Caki2 (cell line): Measurements from ENCODE around the gene CTNND2. TPM values are rescaled to one million over a fixed set of nuclear protein-coding genes. Genes with fewer than 3 reads are reported as not detected.

Source experiments
- DNase-seq: peaks from one replicate; pipeline ENCODE4 v3.0.0-alpha.2; 2015; ENCODE audit warnings: low read depth
- in situ Hi-C: cut with HindIII; loops from 2 replicates; pipeline ENCODE4 v1.10.0; 2016; ENCODE audit warnings: low sequenced_read_pairs, low pct_unique_long_range_greater_than_20kb, mixed read lengths
- total RNA-seq: library from RNA; depleted of rRNA; stranded (reverse); fragments of >200 nt; shearing (Covaris generic); gene quantifications from 2 replicates; pipeline ENCODE4 v1.2.3, GENCODE V29; 2014; ENCODE audit warnings: low replicate concordance

The CTNND2 gene
- total RNA-seq, 1 experiment from 2014 or later, result not detected

DNA sequence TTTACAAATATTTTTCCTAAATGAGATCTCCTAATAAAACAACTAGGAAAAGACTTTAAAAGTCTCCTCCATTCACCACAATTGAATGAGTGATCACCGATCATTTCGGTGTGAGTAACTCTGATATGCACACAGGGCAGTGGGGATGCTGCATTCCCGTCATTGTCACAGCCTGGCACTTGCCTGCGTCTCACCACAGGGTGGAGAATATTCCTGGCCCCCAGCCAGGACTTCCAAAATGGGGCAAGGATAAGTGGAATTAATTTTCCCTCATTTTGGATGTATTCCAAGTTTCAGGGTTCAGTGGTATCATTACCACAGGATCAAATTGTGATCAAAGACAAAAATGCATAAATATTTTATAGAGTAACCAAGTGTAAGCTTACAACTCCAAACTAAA, 107.1 kb downstream of the CTNND2 start:
- DNase-seq, result no peak
- in situ Hi-C loops, result no loop called here

- in situ Hi-C loops, result no loop called here
Measured at GRCh38 chr5:11793396-11793795, 110.8 kb downstream of the CTNND2 start.

GRCh38 chr5:11792621-11793020, 111.6 kb downstream of the CTNND2 start:
- in situ Hi-C loops, result no loop called here
- DNase-seq, result no peak

More at GRCh38 chr5:11793396-11793795, 110.8 kb downstream of the CTNND2 start:
- DNase-seq, result no peak

DNA sequence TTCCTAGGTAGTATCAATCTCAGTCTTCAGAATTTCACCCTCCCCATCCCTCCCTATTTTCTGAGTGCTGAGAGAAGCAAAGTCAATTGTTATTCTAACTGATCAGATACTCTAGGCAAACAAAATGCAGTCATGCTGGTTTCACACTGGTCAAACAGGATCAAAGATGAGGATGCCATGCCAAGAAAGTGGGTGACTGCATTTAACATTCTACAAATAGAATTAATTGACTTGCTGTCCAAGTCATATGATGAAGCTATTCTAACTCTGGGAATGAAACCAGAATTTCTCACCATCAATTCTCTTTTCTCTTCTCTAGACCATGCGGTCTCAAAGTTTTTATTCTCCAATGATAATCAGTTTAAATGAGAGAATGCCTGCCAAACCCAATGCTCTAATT, 112.5 kb downstream of the CTNND2 start:
- in situ Hi-C loops, result no loop called here
- DNase-seq, result no peak

GRCh38 chr5:11790201-11790600, 114.0 kb downstream of the CTNND2 start:
- in situ Hi-C loops, result no loop called here

DNA sequence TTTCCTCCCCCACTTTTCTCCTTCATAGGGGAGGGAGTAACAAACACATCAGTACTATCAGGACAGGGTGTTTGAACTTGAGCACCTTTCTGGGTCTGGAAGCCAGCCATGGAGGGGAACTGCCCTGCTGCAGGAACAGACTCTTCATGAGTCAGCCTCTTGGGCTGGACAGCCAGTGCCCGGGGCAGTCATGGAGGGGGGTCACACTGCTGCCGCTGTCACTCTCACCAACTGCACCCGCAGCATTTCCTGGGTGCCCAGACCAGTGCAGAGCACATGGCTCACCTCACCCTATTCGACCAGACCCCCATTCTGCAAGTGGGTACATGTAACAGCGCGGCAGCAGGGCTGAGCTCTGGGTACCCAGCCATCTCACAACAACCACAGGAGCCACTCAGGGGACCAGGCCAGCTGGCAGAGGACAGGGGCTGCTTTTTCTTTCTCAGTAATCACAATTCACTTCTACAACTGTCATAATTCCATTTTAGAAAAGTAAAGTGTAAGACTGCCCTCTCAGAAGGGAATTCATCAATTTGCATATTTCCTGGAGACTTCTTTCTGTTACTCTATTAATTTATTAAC, 118.4 kb downstream of the CTNND2 start:
- in situ Hi-C loops, result no loop called here
- no peak for DNase-seq

More at GRCh38 chr5:11790201-11790600, 114.0 kb downstream of the CTNND2 start:
- no peak for DNase-seq

GRCh38 chr5:11780641-11781345, 123.5 kb downstream of the CTNND2 start:
- in situ Hi-C loops, result no loop called here

GRCh38 chr5:11777096-11777495, 127.2 kb downstream of the CTNND2 start:
- in situ Hi-C loops, result no loop called here
- DNase-seq, result no peak

More at GRCh38 chr5:11780641-11781345, 123.5 kb downstream of the CTNND2 start:
- no peak for DNase-seq

GRCh38 chr5:11770310-11770709, 133.9 kb downstream of the CTNND2 start:
- in situ Hi-C loops, result no loop called here
- DNase-seq, result no peak

DNA sequence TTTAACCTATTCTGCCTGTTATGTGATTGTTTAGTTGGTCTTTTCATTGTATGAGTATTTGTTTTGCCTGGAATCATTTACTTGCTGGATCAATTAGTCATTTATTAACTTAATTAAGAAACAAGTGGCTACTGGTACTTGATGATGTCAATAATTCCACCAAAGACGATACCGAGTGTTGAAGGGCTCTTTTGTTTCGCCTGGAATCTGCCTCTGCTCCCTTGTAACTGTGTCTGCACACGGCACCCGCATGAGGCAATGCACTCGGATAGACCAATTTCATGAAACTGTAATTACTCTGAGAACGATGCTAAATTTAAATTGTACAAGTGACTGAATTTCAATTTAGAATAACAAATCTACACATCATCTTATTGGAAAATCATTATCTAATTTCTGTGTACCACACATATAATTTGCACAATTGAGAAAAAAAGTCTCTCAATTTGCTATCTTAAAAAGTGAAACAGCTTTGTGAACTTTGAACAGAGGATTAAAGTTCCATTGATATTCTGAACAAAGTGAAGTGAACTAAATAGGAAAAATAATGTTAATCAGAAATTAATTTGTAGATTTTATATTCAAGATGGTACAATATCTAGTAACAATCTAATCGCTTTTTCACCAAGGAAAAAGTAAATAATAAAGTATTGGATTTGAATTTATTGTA, 143.2 kb downstream of the CTNND2 start:
- no peak for DNase-seq
- in situ Hi-C loops, result no loop called here

- in situ Hi-C loops, result no loop called here
- no peak for DNase-seq
Measured at GRCh38 chr5:11758321-11758720, 145.9 kb downstream of the CTNND2 start.

GRCh38 chr5:11757661-11758060, 146.6 kb downstream of the CTNND2 start:
- in situ Hi-C loops, result no loop called here

DNA sequence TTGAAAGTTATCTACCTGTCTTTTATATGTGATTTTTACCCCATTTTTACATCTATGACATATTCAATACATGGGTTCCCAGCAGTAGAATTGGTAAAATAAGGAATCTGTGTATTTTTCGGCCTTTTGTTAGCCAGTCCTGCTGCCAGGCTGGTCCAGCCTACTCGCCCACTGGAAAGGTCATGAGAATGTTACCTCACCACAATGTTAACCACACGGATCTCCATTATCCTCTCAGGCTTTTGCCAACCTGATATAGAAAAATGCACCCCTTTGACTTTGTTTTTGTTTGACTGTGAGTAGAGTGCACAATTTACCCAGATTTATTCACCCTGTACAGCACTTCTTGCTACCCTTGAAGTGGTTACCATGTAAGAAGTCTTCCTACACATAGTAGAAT, 167.2 kb downstream of the CTNND2 start:
- DNase-seq, result no peak
- in situ Hi-C loops, result no loop called here

More at GRCh38 chr5:11757661-11758060, 146.6 kb downstream of the CTNND2 start:
- no peak for DNase-seq

- no peak for DNase-seq
- in situ Hi-C loops, result no loop called here
Measured at GRCh38 chr5:11734369-11734768, 169.9 kb downstream of the CTNND2 start.

- in situ Hi-C loops, result no loop called here
- no peak for DNase-seq
Measured at GRCh38 chr5:11733840-11734192, 170.4 kb downstream of the CTNND2 start.

GRCh38 chr5:11733185-11733839, 170.9 kb downstream of the CTNND2 start:
- no peak for DNase-seq
- in situ Hi-C loops, result no loop called here

- DNase-seq, result no peak
- in situ Hi-C loops, result no loop called here
Measured at GRCh38 chr5:11724940-11725339, 179.3 kb downstream of the CTNND2 start.

GRCh38 chr5:11719888-11720481, 184.3 kb downstream of the CTNND2 start:
- in situ Hi-C loops, result no loop called here
- peak; percentile 20 for DNase-seq
